HL-60 (cell line): ENCODE measurements around the gene CSF3. TPM values are rescaled to one million over a fixed set of nuclear protein-coding genes. Genes with fewer than 3 reads are reported as not detected.

Source experiments
- microRNA-seq: library from miRNA; unstranded; fragments of <30 nt; microRNA quantifications from one replicate; pipeline ENCODE4, GENCODE V29; 2018

Gene CSF3

Small RNAs within 50 kb of the gene (microRNA-seq; reads per million reads assigned to microRNA genes)
- not detected for gene MIR6884
